Caki2 (cell line): ENCODE results near the gene INPP5J. TPM values are rescaled to one million over a fixed set of nuclear protein-coding genes. Genes with fewer than 3 reads are reported as not detected.
A peak's percentile ranks its signal among the peaks of the same experiment; 100 is the strongest.
"Not testable (repeated sequence)": the region's sequence is repeated elsewhere in the genome, so short reads cannot be mapped to it uniquely, and the experiment has no call there.

Source experiments
- DNase-seq: peaks from one replicate; pipeline ENCODE4 v3.0.0-alpha.2; 2015; ENCODE audit warnings: low read depth
- in situ Hi-C: cut with HindIII; loops from 2 replicates; pipeline ENCODE4 v1.10.0; 2016; ENCODE audit warnings: low sequenced_read_pairs, low pct_unique_long_range_greater_than_20kb, mixed read lengths
- total RNA-seq: library from RNA; depleted of rRNA; stranded (reverse); fragments of >200 nt; shearing (Covaris generic); gene quantifications from 2 replicates; pipeline ENCODE4 v1.2.3, GENCODE V29; 2014; ENCODE audit warnings: low replicate concordance

INPP5J gene
- total RNA-seq, 1 experiment from 2014 or later: 0.91 TPM

DNA sequence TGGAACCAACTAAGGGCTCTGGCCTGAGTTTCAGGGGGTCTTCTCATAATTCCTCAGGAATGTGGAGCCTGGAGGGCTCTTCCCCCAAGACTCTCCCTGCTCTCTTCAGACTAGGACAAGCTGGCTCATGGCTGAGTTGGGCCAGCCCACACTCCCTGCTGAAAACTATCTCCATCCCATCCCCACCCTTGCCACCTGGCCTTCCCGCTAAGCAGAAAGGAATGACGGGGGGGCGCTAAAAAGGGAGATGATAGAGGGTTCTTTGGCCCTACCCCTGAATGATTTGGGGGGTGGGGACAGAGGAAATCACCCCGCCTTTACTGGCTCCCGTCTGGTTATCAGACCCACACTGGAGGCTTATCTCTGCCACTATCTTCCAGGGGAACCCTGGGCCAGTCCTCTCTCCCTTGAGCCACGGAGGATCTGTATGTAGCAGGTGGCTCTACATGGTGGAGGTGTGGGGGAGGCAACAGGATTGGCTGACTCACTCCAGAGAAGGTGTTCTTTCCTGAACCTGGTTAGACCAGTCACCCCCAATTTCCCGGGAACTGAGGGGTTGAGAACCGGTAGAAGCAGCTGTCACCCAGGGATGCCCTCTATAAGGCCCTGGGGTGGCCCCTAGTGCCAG is 35.9 kb upstream of the INPP5J start:
- in situ Hi-C loops: no loop called here
- no peak for DNase-seq

DNA sequence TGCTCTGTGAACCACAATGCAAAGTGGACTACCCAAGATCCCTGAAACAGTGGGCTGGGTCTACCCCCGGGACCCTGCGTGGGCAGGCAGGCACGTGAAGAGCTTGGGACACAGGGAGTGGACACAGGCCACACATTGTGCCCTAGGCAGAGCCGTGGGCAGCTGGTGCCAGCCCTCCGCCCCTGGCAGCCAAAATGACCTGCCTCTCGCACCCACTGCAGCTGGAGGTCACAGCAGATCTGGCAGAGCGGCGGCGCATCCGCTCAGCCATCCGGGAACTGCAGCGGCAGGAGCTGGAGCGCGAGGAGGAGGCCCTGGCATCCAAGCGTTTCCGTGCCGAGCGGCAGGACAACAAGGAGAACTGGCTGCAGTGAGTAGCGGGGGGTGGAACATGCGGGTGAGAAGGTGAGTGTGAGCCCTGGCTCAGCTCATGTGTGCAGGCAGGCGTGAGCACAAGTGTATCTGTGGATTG is 35.0 kb upstream of the INPP5J start:
- in situ Hi-C loops: no loop called here
- no peak for DNase-seq

DNA sequence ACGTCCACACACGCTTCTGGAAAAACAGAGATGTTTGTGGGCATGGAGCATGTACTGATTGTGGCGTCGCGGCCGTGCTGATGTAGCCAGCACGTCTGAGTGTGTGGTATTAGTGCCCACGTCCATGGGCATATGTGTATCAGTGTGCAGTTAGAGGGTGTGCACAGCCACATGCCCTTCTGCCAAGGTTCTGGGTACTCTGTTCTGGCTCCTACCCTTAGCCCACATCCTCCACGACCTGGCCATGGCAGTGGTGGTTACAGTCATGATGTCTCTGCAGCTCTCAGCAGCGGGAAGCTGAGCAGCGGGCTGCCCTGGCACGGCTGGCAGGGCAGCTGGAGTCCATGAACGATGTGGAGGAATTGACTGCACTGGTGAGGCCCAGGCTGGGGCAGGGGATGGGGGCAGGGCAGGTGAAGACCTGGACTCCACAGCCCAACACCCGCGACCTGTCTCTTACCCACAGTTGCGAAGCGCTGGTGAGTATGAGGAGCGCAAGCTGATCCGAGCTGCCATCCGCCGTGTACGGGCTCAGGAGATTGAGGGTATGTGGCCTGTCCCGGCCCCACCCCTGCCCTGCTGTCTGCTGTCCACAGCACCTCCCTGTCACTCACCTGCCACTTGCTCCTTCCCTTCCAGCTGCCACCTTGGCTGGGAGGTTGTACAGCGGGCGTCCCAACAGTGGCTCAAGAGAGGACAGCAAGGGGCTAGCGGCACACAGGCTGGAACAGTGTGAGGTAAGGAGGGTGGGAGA is 34.4 kb upstream of the INPP5J start:
- no peak for DNase-seq
- in situ Hi-C loops: no loop called here

DNA sequence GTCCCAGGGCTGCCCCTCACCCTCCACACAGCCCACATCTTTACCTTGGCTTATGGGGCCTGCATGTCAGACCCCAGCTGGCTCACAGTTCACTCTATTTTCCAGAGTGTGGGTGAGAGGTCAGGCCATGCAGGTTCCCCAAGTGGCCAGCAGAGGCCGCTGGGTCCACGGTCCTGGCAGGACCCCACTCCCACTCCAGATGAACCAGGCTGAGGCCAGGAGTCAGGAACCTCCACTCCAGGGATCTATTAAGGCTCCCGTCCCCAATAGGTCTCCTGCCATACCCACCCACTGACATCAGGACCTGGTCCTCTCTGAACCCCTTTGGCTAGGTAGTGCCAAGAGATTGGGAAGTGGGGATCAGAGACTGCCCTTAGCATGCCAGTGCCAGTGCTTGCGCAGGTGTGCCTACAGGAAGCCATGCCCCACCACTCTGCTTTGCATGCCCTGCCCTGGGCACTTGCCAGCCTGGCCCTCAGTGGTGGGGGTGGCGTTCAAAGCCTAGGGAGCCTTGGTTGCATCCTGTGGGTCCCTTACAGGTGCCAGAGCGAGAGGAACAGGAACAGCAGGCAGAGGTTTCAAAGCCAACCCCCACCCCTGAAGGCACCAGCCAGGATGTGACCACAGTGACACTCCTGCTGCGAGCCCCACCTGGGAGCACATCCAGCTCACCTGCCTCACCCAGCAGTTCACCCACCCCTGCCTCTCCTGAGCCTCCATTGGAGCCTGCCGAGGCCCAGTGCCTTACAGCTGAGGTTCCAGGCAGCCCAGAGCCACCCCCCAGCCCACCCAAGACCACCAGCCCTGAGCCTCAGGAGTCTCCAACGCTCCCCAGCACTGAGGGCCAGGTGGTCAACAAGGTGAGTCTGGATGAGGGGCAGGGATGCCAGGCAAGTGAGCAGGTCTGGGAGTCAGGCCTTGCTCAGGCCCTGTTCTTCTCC is 33.3 kb upstream of the INPP5J start:
- DNase-seq: peak; percentile 27
- in situ Hi-C loops: no loop called here

DNA sequence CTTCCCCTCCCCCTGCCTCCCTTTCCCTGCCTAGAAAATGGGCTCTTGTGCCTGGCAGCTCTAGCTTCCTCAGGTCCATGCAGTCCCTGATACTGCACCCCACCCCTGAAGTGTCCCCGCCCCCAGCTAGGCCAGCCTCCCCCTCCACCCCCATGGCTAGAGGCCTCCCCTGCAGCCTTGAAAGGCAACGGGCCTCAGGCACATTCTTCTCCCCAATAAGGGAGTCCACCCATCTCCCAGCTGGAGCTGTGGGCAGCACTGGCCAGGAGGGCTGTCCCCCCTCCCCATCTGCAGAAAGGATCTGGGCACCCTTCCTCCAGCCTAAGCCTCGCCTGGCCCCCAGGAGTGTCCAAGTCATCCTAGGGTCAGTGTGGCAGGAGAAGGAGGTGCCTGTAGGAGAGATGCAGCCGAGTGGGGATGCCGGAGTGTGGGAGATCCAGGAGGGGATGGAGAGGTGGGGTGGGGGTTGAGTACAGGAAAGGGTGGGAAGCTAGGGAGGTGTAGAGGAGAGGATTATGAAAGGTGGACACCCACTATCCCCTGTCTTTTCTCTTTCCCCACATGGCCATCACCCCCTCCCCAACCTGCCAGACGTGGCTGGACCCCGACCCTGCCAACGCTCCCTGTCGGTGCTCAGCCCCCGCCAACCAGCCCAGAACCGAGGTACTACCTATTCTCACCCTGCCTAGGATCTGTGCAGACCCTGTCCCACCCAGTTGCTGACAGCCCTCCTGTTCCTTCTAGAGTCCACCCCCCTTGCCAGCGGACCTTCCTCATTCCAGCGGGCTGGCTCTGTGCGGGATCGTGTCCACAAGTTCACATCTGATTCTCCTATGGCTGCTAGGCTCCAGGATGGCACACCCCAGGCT is 32.3 kb upstream of the INPP5J start:
- DNase-seq: no peak
- in situ Hi-C loops: no loop called here

DNA sequence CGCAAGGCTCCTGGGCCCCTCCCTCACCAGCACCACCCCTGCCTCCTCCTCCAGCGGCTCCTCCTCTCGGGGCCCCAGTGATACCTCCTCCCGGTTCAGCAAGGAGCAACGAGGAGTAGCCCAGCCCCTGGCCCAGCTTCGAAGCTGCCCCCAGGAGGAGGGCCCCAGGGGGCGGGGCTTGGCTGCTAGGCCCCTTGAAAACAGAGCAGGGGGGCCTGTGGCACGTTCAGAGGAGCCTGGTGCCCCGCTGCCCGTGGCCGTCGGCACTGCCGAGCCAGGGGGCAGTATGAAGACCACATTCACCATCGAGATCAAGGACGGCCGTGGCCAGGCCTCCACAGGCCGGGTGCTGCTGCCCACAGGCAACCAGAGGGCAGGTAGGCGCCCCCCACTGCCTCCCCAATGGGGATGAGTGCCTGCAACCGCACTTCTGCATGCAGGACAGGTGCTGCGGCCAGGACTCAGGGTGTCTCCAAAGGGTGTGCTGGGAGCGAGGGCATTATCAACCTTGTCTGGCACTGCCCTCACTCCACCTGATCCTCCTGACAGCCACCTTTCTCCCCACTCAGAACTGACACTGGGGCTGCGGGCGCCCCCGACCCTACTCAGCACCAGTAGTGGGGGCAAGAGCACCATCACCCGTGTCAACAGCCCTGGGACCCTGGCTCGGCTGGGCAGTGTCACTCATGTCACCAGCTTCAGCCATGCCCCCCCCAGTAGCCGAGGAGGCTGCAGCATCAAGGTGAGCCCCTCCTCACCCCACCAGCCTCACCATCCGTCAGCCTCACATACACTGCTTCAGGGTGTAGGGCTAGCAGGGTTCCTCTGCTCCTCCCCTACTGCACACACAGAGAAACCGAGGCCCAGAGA is 31.4 kb upstream of the INPP5J start:
- in situ Hi-C loops: no loop called here
- DNase-seq: no peak

DNA sequence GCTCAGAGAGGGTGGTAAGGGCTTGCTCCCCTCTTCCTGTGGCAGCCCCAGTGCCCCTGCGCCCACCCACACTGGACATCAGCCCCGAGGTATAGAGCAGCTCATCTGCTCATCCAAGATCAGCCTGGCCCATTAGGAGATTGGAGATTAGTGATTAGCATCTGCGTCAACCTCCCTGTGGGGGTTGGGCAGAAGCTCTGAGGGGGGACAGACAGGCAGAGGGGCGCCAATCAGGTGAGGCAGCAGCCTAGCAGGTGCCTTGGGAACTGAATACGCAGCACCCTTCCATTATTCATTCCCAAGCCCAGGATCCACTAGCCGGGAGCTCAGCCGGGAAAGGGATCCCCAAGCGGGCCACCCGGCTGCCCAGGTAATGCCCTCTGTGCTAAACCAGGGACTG is 30.6 kb upstream of the INPP5J start:
- in situ Hi-C loops: no loop called here
- no peak for DNase-seq

DNA sequence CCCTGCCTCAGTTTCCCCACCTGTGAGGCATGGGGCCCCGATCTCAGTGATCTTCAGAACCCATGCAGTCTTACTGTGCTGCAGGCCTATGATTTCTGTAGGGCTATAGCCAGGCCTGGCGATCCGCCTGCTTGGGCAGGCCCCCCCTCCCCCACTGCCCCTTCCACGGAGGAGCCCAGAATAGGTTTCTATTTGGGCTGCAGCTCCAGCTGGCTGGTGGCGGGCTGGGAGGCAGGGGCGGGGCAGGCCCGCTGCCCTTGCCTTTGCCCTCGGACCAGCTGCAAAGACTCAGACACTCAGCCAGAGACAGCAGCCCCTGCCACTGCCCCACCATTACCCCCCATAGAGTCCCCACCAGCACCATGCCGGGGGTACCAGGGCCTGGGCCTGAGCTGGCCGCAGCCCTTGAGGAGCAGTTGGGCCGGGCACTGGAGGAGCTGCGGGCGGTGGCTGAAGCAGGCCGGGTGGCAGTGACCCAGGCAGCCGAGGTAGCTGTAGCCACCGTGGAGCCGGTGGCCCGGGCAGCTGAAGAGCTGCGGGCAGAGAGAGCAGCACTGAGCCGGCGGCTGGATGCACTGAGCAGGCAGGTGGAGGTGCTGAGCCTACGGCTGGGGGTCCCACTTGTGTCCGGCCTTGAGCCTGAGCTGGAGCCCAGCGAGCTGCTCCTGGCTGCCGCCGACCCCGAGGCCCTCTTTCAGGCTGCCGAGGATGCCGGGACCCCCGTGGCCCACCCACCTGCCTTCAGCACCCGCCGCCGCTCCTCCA is 29.5 kb upstream of the INPP5J start:
- in situ Hi-C loops: no loop called here
- DNase-seq: no peak

DNA sequence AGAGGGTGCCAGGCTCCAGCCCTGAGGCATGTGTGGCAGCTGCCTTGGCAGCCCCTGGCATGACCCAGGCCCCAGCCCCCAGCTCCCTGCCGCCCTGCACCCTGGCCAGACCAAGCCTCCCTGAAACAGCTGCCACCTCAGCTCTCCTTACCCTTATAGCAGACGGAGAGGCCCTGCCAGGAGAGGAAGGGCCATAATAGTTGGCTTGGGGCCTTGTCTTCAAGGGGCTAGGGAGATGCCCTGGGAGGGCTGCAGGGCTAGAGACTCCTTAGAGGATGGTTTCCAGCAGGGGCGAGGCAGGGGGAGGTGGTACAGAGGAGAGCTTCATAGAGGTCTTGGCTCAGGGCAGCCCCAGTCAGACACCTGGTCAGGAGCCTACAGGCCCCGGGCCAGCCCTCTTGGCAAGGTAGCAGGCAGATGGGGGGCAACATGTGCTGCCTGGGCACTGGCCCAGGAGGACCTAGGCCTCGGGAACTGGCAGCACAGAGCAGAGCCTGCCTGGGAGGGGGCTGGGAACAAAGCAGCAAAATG is 28.7 kb upstream of the INPP5J start:
- no peak for DNase-seq
- in situ Hi-C loops: no loop called here

DNA sequence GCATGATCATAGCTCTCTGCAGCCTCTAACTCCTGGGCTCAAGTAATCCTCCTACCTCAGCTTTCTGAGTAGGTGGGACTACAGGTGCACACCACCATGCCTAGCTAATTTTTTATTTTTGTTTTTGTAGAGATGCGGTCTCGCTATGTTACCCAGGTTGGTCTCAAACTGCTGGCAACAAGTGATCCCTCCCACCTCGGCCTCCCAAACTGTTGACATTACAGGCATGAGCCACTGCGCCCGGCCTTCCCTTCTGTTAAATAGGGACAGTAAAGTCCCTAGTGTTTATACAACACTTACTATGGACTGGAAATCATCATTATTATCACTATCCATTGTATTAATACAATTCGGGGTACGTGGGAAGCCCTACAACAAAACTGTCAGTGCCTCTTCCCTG is 28.0 kb upstream of the INPP5J start:
- in situ Hi-C loops: no loop called here
- no peak for DNase-seq

DNA sequence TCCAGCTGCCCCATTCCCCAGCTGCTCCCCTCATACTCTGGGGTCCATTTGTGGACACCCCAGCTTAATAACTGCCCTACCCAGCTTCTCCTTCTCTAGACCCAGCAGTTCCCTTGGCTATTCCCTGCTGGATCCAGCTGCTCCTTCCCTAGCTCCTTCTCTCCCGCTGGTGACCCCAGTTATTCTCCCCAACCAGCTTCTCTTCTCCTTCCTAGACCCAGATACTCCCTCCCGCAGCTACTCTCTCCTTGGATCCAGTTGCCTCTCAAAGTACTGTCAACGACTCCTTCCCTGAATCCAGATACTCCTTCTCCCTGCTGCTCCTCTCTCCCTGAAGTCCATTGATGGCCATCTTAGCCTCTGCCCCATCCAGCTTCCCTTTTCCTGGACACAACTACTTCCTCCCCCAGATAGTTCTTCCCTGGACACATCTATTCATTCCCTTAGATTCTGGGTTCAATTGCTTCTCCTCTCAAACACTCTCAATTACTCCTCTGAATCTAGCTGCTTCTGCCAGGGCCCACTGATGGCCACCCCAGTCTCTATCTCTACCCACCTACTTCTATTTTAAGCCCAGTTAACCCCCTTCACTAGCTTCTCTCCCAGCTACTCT is 27.0 kb upstream of the INPP5J start:
- DNase-seq: no peak
- in situ Hi-C loops: no loop called here

DNA sequence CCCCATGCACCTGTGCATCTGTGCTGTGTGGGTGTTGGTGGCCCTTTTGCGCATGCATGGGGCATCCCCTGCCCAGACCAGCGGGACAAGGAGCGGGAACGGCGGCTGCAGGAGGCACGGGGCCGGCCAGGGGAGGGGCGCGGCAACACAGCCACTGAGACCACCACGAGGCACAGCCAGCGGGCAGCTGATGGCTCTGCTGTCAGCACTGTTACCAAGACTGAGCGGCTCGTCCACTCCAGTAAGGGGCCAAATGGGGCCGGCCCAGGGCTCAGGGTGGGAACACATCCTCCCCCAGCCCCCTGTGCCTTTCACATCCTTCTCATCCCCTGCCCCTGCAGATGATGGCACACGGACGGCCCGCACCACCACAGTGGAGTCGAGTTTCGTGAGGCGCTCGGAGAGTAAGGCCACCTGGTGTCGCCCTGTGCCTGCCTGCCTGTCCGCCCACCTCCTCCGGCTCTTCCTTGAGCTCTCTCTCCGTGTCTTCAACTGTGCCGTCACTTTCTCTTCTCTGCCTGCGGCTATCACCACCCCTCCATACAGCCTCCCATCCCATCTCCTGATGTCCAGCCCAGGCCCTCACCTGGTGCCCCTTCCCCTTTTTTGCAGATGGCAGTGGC is 26.0 kb upstream of the INPP5J start:
- DNase-seq: no peak
- in situ Hi-C loops: no loop called here

DNA sequence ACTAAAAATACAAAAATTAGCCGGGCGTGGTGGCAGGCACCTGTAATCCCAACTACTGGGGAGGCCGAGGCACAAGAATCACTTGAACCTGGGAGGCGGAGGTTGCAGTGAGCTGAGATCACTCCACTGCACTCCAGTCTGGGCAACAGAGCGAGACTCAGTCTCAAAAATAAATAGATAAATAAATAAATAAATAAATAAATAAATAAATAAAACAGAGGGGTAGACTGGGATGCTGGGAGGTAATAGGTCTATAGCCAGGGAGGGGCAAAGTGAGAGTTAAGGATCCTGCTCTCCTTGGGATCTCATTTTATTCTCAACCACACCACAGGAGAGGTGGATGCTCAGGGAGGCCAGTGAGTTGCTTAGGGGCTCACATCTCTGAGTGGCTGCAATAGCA is 25.2 kb upstream of the INPP5J start:
- DNase-seq, in situ Hi-C loops: not testable (repeated sequence)

DNA sequence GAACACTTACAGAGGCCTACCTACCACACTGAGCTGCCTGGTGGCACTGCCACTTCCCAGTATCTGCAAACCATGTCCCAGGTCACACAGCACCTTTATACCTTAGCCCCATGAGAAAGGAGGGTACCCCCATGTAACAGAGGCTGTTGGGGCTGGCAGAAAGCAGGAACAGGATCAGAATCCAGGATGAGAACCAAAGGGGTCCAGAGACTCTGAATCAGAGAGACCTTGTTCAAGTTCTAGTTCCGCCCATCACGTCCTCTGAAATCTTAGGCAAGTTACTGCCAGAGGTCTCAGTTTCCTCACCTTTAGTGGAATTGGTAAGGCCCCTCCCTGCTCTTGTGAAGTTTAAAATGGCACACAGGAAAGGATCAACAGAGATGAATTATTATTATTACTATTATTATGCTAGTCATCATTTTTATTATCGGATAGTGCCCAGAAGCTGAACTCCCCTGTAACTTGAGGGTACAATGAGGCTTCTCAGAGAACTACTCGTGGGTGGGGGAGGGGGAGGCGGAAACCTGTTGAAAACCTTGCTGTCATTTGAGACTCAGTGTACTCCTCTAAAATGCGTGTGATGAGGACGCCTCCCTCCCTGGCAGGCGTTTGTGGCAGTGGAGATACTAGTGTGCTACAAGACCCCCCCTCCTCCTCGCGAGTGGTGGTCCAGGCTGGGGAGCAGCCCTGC is 24.7 kb upstream of the INPP5J start:
- in situ Hi-C loops: no loop called here
- DNase-seq: no peak

DNA sequence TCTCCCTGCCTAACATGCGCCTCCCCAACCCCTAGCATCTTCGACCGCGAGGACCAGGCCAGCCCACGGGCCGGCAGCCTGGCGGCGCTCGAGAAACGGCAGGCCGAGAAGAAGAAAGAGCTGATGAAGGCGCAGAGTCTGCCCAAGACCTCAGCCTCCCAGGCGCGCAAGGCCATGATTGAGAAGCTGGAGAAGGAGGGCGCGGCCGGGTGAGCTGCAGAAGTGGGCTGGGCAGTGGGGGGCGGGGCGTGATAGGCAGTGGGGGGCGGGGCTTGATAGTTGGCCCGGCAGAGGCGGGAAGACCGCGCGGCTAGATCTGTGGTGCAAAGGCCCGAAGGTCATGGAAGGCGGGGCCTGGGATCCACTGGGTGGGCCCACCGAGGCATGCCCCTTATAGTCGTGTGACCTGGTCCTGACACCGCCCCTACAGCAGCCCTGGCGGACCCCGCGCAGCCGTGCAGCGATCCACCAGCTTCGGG is 24.1 kb upstream of the INPP5J start:
- in situ Hi-C loops: no loop called here
- no peak for DNase-seq
